ENCODE results near the gene NPVF.

DNA sequence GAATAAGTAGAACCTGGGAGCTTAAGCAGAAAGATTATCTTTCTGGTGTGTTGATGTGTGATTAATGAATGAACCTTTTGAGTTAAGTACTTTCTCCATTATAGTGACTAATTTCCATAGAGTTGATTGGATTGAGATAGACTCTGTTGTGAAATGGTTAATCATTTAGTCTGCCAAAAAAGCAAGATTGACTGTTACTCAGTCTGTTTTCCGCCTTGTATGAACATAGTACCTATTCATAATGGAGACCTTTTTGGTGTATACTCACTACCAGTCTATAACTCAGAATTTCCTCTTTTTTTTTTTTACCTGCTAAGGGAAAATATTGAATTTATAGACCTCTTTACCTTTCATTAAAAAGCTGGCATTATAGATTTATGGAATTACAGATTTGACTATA, 14.4 kb upstream of the NPVF start:
- TF ChIP-seq POLR2A (IDR thresholded peaks at IDR 0.05; ENCODE audit: low read length), result no peak
- TF ChIP-seq, protein P1, sequence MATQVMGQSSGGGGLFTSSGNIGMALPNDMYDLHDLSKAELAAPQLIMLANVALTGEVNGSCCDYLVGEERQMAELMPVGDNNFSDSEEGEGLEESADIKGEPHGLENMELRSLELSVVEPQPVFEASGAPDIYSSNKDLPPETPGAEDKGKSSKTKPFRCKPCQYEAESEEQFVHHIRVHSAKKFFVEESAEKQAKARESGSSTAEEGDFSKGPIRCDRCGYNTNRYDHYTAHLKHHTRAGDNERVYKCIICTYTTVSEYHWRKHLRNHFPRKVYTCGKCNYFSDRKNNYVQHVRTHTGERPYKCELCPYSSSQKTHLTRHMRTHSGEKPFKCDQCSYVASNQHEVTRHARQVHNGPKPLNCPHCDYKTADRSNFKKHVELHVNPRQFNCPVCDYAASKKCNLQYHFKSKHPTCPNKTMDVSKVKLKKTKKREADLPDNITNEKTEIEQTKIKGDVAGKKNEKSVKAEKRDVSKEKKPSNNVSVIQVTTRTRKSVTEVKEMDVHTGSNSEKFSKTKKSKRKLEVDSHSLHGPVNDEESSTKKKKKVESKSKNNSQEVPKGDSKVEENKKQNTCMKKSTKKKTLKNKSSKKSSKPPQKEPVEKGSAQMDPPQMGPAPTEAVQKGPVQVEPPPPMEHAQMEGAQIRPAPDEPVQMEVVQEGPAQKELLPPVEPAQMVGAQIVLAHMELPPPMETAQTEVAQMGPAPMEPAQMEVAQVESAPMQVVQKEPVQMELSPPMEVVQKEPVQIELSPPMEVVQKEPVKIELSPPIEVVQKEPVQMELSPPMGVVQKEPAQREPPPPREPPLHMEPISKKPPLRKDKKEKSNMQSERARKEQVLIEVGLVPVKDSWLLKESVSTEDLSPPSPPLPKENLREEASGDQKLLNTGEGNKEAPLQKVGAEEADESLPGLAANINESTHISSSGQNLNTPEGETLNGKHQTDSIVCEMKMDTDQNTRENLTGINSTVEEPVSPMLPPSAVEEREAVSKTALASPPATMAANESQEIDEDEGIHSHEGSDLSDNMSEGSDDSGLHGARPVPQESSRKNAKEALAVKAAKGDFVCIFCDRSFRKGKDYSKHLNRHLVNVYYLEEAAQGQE (IDR thresholded peaks at IDR 0.05), result no peak
- TF ChIP-seq, protein P2, sequence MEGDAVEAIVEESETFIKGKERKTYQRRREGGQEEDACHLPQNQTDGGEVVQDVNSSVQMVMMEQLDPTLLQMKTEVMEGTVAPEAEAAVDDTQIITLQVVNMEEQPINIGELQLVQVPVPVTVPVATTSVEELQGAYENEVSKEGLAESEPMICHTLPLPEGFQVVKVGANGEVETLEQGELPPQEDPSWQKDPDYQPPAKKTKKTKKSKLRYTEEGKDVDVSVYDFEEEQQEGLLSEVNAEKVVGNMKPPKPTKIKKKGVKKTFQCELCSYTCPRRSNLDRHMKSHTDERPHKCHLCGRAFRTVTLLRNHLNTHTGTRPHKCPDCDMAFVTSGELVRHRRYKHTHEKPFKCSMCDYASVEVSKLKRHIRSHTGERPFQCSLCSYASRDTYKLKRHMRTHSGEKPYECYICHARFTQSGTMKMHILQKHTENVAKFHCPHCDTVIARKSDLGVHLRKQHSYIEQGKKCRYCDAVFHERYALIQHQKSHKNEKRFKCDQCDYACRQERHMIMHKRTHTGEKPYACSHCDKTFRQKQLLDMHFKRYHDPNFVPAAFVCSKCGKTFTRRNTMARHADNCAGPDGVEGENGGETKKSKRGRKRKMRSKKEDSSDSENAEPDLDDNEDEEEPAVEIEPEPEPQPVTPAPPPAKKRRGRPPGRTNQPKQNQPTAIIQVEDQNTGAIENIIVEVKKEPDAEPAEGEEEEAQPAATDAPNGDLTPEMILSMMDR (IDR thresholded peaks at IDR 0.05), result no peak
- TF ChIP-seq EP300 (IDR thresholded peaks at IDR 0.05), result no peak
- TF ChIP-seq RAD21 (conservative IDR thresholded peaks at IDR 0.05 in 1 of 2, IDR thresholded peaks at IDR 0.05 in 1 of 2), result no peak
- TF ChIP-seq, protein P3, sequence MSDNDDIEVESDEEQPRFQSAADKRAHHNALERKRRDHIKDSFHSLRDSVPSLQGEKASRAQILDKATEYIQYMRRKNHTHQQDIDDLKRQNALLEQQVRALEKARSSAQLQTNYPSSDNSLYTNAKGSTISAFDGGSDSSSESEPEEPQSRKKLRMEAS (IDR thresholded peaks at IDR 0.05), result no peak
- no peak for TF ChIP-seq RARB (CRISPR knock-in tag; IDR thresholded peaks at IDR 0.05)
- TF ChIP-seq KDM1A (IDR thresholded peaks at IDR 0.05; ENCODE audit: low read depth), result no peak
- TF ChIP-seq EHF (CRISPR knock-in tag; IDR thresholded peaks at IDR 0.05), result no peak
